WI38 (cell line): ENCODE data around the gene MCRIP1.
"Not testable (repeated sequence)": the region's sequence is repeated elsewhere in the genome, so short reads cannot be mapped to it uniquely, and the experiment has no call there.

ENCODE experiments used
- H3K4me3 ChIP-seq: 2 replicates; pipeline ENCODE4 v1.5.1; 2011; ENCODE audit warnings: low read depth, mild to moderate bottlenecking, control low read depth, low read length
- TF ChIP-seq, protein P1 (sequence below): IDR thresholded peaks from 2 replicates; pipeline ENCODE4 v1.5.1; 2012; ENCODE audit warnings: low read depth, mild to moderate bottlenecking, control low read depth, low read length

Gene MCRIP1

DNA sequence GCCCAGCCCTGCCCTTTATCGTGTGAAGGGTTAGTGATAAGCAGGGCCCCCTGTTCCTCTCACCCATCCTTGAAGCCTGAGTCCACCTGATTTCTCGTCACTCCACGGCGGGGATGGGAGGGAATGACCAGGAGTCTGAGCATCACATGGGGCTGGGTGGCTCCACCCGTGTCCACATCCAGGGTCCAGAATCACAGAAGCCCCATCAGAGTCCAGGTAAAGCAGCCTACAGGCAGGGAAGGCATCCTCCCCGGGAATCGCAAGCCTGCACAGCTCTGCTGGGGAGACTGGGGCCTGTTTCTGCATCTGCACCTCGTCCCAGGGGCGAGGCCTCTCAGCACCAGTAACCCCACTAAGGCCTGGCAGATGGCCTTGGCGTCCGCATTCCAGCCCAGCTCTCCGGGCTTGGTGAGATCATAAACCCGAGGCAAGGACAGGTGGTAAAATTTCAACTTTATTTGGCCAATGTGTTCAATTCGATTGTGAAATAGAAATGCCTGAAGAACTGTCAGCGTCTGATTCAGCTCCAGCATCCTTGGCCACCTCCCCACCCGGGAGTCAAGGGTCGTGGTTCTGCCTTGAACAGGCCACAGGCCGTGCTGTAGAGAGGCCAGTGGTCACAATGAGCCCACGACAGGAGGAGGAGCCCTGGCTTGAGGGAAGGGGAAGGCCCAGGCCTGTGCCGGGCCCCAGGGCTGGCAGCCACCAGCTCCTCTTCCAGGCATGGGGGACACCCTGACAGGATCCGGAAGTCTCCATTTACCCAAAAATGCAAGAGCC is 9.8 kb upstream of the MCRIP1 start:
- TF ChIP-seq, protein P1, sequence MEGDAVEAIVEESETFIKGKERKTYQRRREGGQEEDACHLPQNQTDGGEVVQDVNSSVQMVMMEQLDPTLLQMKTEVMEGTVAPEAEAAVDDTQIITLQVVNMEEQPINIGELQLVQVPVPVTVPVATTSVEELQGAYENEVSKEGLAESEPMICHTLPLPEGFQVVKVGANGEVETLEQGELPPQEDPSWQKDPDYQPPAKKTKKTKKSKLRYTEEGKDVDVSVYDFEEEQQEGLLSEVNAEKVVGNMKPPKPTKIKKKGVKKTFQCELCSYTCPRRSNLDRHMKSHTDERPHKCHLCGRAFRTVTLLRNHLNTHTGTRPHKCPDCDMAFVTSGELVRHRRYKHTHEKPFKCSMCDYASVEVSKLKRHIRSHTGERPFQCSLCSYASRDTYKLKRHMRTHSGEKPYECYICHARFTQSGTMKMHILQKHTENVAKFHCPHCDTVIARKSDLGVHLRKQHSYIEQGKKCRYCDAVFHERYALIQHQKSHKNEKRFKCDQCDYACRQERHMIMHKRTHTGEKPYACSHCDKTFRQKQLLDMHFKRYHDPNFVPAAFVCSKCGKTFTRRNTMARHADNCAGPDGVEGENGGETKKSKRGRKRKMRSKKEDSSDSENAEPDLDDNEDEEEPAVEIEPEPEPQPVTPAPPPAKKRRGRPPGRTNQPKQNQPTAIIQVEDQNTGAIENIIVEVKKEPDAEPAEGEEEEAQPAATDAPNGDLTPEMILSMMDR, result no peak
- no peak overlapping the region for H3K4me3 ChIP-seq

DNA sequence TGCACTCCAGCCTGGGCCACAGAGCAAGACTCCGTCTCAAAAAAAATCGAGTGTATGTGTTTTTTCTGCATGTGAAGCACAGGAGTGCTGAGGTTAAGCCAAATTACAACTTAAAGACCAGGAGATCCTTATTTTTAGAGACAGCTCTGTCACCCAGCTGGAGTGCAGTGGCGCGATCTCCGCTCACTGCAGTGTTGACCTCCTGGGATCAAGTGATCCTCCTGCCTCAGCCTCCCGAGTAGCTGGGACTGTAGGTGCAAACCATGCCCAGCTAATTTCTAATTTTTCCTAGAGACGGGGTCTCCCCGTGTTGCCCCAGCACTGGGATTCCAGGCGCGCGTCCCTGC is 9.3 kb upstream of the MCRIP1 start:
- TF ChIP-seq, protein P1, result no peak
- H3K4me3 ChIP-seq, result no peak overlapping the region

DNA sequence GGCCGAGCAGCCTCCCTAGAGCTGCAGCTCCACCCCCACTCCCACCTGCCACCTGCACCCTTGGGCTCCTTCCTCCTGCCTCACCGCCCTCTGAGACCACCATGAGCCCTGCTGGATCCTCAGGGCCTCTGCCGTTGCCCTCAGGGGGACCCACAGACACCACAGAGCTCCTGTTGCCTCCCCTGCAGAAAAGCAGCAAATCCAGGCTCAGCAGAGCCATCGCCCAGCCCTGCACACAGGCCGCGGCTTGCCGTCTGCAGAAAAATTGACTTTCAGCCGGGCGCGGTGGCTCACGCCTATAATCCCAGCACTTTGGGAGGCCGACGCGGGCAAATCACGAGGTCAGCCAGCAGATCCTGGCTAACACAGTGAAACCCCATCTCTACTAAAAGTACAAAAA is 8.8 kb upstream of the MCRIP1 start:
- H3K4me3 ChIP-seq, result no peak overlapping the region
- TF ChIP-seq, protein P1, result no peak

- TF ChIP-seq, protein P1, result no peak
- no peak overlapping the region for H3K4me3 ChIP-seq
Observed at GRCh38 chr17:81840826-81841778, 8.0 kb upstream of the MCRIP1 start.

DNA sequence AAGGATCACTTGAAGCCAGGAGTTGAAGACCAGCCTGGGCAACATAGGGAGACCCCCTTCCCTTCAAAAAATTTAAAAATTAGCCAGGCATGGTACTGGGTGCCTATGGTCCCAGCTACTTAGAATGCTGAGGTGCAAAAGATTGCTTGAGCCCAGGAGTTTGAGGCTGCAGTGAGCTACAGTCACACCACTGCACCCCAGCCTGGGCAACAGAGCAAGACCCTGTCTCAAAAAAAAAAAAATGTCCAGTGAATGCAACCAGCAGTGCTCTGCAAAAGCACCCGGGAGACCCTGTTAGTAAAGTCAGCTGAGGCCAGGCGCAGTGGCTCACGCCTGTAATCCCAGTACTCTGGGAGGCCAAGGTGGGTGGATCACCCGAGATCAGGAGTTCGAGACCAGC is 7.0 kb upstream of the MCRIP1 start:
- H3K4me3 ChIP-seq, result not testable (repeated sequence)

GRCh38 chr17:81839301-81839700 is 6.2 kb upstream of the MCRIP1 start:
- TF ChIP-seq, protein P1, result no peak
- no peak overlapping the region for H3K4me3 ChIP-seq

DNA sequence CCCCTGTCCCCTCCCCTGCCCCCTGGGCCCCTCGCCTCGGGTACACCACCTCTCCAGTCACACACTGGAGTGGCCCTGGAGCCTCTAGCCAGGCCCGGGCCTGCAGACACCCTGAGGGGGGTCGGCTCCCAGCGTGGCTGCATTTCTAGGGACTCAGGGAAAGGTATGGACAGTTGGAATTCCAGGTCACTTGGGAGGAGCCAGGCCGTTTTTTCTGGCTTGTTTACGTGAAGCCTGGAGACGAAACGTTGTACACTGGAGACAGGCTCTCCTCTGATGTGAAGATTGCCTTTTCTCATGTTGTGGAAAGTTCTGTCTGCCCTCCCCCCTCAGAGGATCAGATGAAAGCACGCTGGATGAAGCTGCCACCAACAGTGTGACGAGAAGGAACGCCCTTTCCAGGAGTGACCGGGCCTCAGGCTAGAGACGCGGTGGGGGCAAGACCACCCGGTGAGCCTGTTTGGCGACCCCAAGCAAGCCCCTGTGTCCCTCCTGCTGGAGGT is 5.7 kb upstream of the MCRIP1 start:
- TF ChIP-seq, protein P1, result no peak
- H3K4me3 ChIP-seq, result no peak overlapping the region
